Ishikawa (cell line): Measurements from ENCODE around the gene PPP1R12B.
"Not testable (repeated sequence)": the region's sequence is repeated elsewhere in the genome, so short reads cannot be mapped to it uniquely, and the experiment has no call there.

Experiments used
- MAX ChIP-seq: IDR thresholded peaks from 2 replicates; pipeline ENCODE4 v1.6.1; 2012
- NFIC ChIP-seq: IDR thresholded peaks from 2 replicates; pipeline ENCODE4 v1.6.1; 2012
- REST ChIP-seq: IDR thresholded peaks from 2 replicates; pipeline ENCODE4 v1.6.1; 2012; ENCODE audit warnings: low read depth, mild to moderate bottlenecking
- TAF1 ChIP-seq: IDR thresholded peaks from 2 replicates; pipeline ENCODE4 v1.6.1; 2012; ENCODE audit warnings: low read depth, mild to moderate bottlenecking
- TEAD4 ChIP-seq: IDR thresholded peaks from 2 replicates; pipeline ENCODE4 v1.6.1; 2012
- ZBTB7A ChIP-seq: IDR thresholded peaks from 2 replicates; pipeline ENCODE4 v1.6.1; 2012; ENCODE audit warnings: low read depth

GRCh38 chr1:202614363-202615207, 266.1 kb downstream of the PPP1R12B start:
- TF ChIP-seq MAX, TEAD4, NFIC, REST, ZBTB7A, TAF1: not testable (repeated sequence)
